ENCODE results near the gene AKAP1. TPM values are rescaled to one million over a fixed set of nuclear protein-coding genes. Genes with fewer than 3 reads are reported as not detected.
A peak's percentile ranks its signal among the peaks of the same experiment; 100 is the strongest.

The AKAP1 gene
- total and polyA plus RNA-seq, 11 donors, result 55.8 to 240 (median 128) TPM

DNA sequence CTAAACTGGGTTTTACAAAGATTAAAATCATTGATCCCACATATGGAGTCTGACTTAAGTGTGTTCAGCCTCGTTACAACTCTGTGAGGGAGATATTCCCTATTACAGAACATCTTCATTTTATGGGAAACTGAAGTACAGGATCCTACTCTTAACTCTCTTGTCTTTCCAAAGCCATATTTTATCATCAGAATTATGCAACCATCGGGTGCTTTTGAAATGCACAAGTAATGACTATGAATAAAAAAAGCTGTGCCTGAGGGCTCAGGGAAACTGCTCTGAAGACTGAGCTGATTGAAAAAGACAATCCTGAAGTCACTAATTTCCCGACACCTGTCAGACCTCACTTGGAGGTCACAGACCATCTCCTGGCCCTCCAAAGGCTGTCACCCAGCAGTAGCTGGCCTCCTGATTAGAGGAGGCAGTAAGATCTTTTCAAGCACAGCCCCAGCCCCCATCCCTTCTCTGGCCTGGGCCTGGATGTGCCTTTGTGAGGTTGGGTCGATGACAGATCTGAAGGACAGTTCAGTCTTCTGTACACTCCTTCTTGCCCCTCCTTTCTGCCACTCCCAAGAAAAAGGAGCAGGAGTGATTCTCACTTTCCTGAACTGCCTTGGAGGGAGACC, 5.6 kb downstream of the AKAP1 start:
- no peaks in the 10 kb centered on the region for H3K9me3 ChIP-seq
- no peaks in the 10 kb centered on the region for H3K36me3 ChIP-seq
- no peak for DNase-seq
- peak overlapping the region; percentile 75 to 98 (median 92) for H3K27ac ChIP-seq
- peaks cover 0 to 94% (median 60%) of the 10 kb centered on the region in 12 donors for H3K4me1 ChIP-seq
- 37 to 52% (median 45%) methylated on average over 4 of the region's 4 CpGs for WGBS, 4 donors
- ATAC-seq, result peak in 2 of 4 donors; percentile 4
- H3K27me3 ChIP-seq, result no peaks in the 10 kb centered on the region
- H3K4me3 ChIP-seq, result peak overlapping the region in 1 of 12 donors; percentile 17
- intact Hi-C loops (cut with DNase I), result loop anchor here in 1 of 10 donors (2.0 kb wide), 1 partner anchor 58 kb away; no protein-coding TSS in a partner anchor
- no peak for TF ChIP-seq POLR2A (IDR thresholded peaks at IDR 0.05)
- TF ChIP-seq, protein P1, sequence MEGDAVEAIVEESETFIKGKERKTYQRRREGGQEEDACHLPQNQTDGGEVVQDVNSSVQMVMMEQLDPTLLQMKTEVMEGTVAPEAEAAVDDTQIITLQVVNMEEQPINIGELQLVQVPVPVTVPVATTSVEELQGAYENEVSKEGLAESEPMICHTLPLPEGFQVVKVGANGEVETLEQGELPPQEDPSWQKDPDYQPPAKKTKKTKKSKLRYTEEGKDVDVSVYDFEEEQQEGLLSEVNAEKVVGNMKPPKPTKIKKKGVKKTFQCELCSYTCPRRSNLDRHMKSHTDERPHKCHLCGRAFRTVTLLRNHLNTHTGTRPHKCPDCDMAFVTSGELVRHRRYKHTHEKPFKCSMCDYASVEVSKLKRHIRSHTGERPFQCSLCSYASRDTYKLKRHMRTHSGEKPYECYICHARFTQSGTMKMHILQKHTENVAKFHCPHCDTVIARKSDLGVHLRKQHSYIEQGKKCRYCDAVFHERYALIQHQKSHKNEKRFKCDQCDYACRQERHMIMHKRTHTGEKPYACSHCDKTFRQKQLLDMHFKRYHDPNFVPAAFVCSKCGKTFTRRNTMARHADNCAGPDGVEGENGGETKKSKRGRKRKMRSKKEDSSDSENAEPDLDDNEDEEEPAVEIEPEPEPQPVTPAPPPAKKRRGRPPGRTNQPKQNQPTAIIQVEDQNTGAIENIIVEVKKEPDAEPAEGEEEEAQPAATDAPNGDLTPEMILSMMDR (IDR thresholded peaks at IDR 0.05), result no peak

DNA sequence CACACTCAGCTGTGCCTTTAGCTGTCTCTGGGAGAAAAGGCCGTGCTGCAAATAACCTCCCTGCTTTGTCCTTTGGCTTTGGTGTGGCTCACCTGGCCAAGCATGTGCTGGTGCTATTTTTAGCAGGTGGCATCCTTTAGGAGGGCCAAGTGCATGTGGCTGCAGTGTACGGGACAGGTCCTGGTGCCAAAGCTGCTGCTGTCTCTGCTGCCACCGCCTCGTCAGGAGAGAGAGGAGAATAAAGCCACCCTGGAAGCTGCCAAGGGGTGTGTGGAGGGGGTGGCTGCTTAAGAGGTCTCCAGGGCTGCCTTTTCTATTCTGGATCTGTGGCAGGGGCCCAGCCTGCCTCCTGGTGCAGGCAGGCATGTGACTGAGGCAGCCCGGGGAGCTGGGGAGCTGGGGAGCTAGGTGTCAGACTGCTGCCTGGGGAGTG, 6.2 kb downstream of the AKAP1 start:
- Histone ChIP-seq H3K4me1 (peaks cover 0 to 97% (median 65%) of the 10 kb centered on the region in 12 donors), H3K27ac (peak overlapping the region; percentile 75 to 98 (median 92)), H3K27me3 (no peaks in the 10 kb centered on the region), H3K4me3 (peak overlapping the region in 1 of 12 donors; percentile 17), H3K36me3 (no peaks in the 10 kb centered on the region), H3K9me3 (no peaks in the 10 kb centered on the region)
- intact Hi-C loops (cut with DNase I), result loop anchor here in 1 of 10 donors (2.0 kb wide), 1 partner anchor 58 kb away; no protein-coding TSS in a partner anchor
- TF ChIP-seq, protein P1 (IDR thresholded peaks at IDR 0.05), result no peak
- no peak for TF ChIP-seq POLR2A (IDR thresholded peaks at IDR 0.05)
- peak; percentile 92 to 95 (median 93) for ATAC-seq
- DNase-seq, result peak; percentile 83 to 94 (median 85)
- 42 to 58% (median 50%) methylated on average over 5 of the region's 5 CpGs for WGBS, 4 donors

DNA sequence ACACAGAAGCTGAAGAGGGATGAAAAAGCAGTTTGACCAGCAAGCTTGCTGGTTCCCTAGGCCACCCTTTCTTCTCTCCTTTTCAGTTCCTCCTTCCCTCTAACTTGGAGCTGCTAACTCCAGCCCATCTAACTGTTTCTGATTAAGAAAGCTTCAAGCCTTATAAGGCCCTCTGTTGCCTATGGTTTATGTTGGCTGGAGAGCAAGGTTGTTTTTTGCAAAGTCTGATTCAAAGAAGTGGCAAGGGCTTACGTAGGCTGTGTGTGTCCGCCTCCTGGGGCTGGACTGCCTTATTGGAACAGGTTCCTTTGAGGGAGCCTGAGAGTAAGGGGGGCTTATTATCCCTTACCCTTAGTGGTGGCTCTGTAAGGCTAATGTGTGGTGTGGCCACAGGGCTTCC, 7.1 kb downstream of the AKAP1 start:
- H3K27me3 ChIP-seq, result no peaks in the 10 kb centered on the region
- peak overlapping the region; percentile 33 to 98 (median 92) for H3K27ac ChIP-seq
- intact Hi-C loops (cut with DNase I), result no loop called here
- WGBS, 4 donors, result 20 to 55% (median 41%) methylated on average over 2 of the region's 2 CpGs
- DNase-seq, result no peak
- H3K36me3 ChIP-seq, result no peaks in the 10 kb centered on the region
- peaks cover 0 to 98% (median 67%) of the 10 kb centered on the region in 12 donors for H3K4me1 ChIP-seq
- ATAC-seq, result peak in 1 of 4 donors; percentile 19
- no peaks in the 10 kb centered on the region for H3K9me3 ChIP-seq
- no peak overlapping the region for H3K4me3 ChIP-seq
- TF ChIP-seq, protein P1 (IDR thresholded peaks at IDR 0.05), result no peak
- no peak for TF ChIP-seq POLR2A (IDR thresholded peaks at IDR 0.05)

DNA sequence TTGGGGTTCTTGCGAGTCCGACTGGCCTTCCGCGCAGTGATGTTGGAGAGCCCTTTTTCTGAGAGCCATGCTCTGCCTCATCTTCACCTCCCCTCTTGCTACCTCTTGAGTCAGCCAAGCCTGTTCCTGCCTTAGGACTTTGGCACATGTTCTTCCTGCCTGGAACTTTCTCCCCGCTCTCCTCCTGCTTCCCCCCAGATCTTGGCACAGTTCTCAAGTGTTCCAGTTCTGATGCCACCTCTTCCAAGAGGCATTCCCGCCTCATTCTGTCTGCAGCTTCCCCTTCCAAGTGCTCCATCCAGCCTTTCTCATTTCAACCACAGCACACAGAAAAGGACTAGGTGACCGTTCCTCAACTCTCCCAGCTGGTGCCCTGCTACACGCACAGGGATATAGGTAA, 7.7 kb downstream of the AKAP1 start:
- 69 to 76% (median 71%) methylated on average over 8 of the region's 8 CpGs for WGBS, 4 donors
- ATAC-seq, result no peak
- TF ChIP-seq POLR2A (IDR thresholded peaks at IDR 0.05), result no peak
- TF ChIP-seq, protein P1 (IDR thresholded peaks at IDR 0.05), result no peak
- DNase-seq, result no peak
- H3K27ac ChIP-seq, result peak overlapping the region; percentile 33 to 98 (median 92)
- H3K27me3 ChIP-seq, result no peaks in the 10 kb centered on the region
- no peak overlapping the region for H3K4me3 ChIP-seq
- intact Hi-C loops (cut with DNase I), result no loop called here
- no peaks in the 10 kb centered on the region for H3K36me3 ChIP-seq
- no peaks in the 10 kb centered on the region for H3K9me3 ChIP-seq
- H3K4me1 ChIP-seq, result peaks cover 0 to 98% (median 69%) of the 10 kb centered on the region in 12 donors
